Neural crest cell (in vitro differentiated cells): ENCODE results near the gene ACBD6. TPM values are rescaled to one million over a fixed set of nuclear protein-coding genes. Genes with fewer than 3 reads are reported as not detected.

Experiments used
- DNase-seq: peaks from one replicate; pipeline ENCODE4 v3.0.0; 2021; ENCODE audit warnings: low read depth, mixed read lengths, low spot score
- H3K27ac Mint-ChIP-seq: one replicate; pipeline ENCODE4 v1.8.0; 2021; ENCODE audit warnings: mild to moderate bottlenecking, mixed read lengths; ENCODE audit not compliant: unreplicated experiment
- H3K27me3 Mint-ChIP-seq: 2 replicates; pipeline ENCODE4 v1.8.0; 2021; ENCODE audit warnings: low read depth, mild to moderate bottlenecking, mixed read lengths
- H3K36me3 Mint-ChIP-seq: 2 replicates; pipeline ENCODE4 v1.8.0; 2021; ENCODE audit warnings: low read depth, mild to moderate bottlenecking, mixed read lengths
- H3K4me1 Mint-ChIP-seq: 2 replicates; pipeline ENCODE4 v1.8.0; 2021; ENCODE audit warnings: mixed read lengths
- H3K4me3 Mint-ChIP-seq: one replicate; pipeline ENCODE4 v1.8.0; 2021; ENCODE audit warnings: mild to moderate bottlenecking, mixed read lengths
- H3K9me3 Mint-ChIP-seq: 2 replicates; pipeline ENCODE4 v1.8.0; 2021; ENCODE audit warnings: mixed read lengths
- CTCF ChIP-seq: fragments of 200-600 bp; sonication (generic); conservative IDR thresholded peaks from 2 replicates; pipeline ENCODE4 v1.5.0; 2021; ENCODE audit warnings: antibody characterized with exemption, mild to moderate bottlenecking
- microRNA-seq: library from miRNA; unstranded; fragments of <30 nt; microRNA quantifications from one replicate; pipeline ENCODE4, GENCODE V29; 2020
- total RNA-seq: library from RNA; stranded (reverse); gene quantifications from 2 replicates; pipeline ENCODE4 v1.2.1, GENCODE V29; 2021

ACBD6 gene
- total RNA-seq, 1 donor from 2014 or later: 59.1 TPM

- no peaks in the 10 kb centered on the region for H3K36me3 Mint-ChIP-seq
- no peak overlapping the region for H3K4me3 Mint-ChIP-seq
- H3K4me1 Mint-ChIP-seq: peaks cover 2% of the 10 kb centered on the region
- no peaks in the 10 kb centered on the region for H3K9me3 Mint-ChIP-seq
- no peak overlapping the region for H3K27ac Mint-ChIP-seq
- peaks cover 99% of the 10 kb centered on the region for H3K27me3 Mint-ChIP-seq
- DNase-seq: no peak
- no peak for TF ChIP-seq CTCF
Observed at GRCh38 chr1:180239145-180240096, 263.0 kb downstream of the ACBD6 start.

GRCh38 chr1:180238675-180239074, 263.7 kb downstream of the ACBD6 start:
- H3K4me3 Mint-ChIP-seq: no peak overlapping the region
- DNase-seq: no peak
- peaks cover 99% of the 10 kb centered on the region for H3K27me3 Mint-ChIP-seq
- TF ChIP-seq CTCF: no peak
- no peak overlapping the region for H3K27ac Mint-ChIP-seq
- no peaks in the 10 kb centered on the region for H3K36me3 Mint-ChIP-seq
- no peaks in the 10 kb centered on the region for H3K9me3 Mint-ChIP-seq
- H3K4me1 Mint-ChIP-seq: peaks cover 9% of the 10 kb centered on the region

Small RNAs within 50 kb of the gene (microRNA-seq; reads per million reads assigned to microRNA genes)
- gene MIR3121: not detected

Other genes with a start within 250 kb of the ACBD6 start
- gene OVAAL, start 56.4 kb upstream of the ACBD6 start, total RNA-seq: not detected in 2 replicates
- 46.7 and 50.6 TPM in 2 replicates for gene XPR1, start 129.4 kb upstream of the ACBD6 start, total RNA-seq